IMR-90 (cell line): Measurements from ENCODE around the gene CENPN. TPM values are rescaled to one million over a fixed set of nuclear protein-coding genes. Genes with fewer than 3 reads are reported as not detected.

ENCODE experiments used
- ATAC-seq: fragments of 200-7000 bp; cut with Tn5 transposase; 2 replicates; pipeline ENCODE4 v1.9.1; 2020; ENCODE audit warnings: low read depth, mild to moderate bottlenecking, moderate library complexity
- BruUV-seq: library from RNA; stranded (reverse); fragments of 400-500 nt; replicated peaks from 2 replicates; lab custom pipeline; 2021; lab: Mats Ljungman, UMichigan
- CTCF ChIA-PET: fragments of 300-600 bp; formaldehyde crosslinking; extraction: SDS; loops from one replicate; lab custom pipeline; 2021; ENCODE audit warnings: antibody characterized with exemption; lab: Yijun Ruan, JAX
- POLR2A ChIA-PET: fragments of 300-600 bp; sonication (Branson Sonifier 250); formaldehyde crosslinking; loops from one replicate; lab custom pipeline; 2022; ENCODE audit warnings: antibody characterized with exemption; ENCODE audit not compliant: unreplicated experiment; lab: Charles Lee
- DNase-seq: peaks from one replicate; pipeline ENCODE4 v3.0.0; 2013
- H2AFZ ChIP-seq: replicated peaks from 2 replicates; pipeline ENCODE3; 2013; ENCODE audit warnings: low read length, mild to moderate bottlenecking; ENCODE audit not compliant: poor library complexity
- H2AK5ac ChIP-seq: 2 replicates; pipeline ENCODE4 v1.6.1; 2013; ENCODE audit warnings: low read depth, low read length, inconsistent platforms
- H2AK9ac ChIP-seq: replicated peaks from 2 replicates; pipeline ENCODE3; 2013; ENCODE audit warnings: mild to moderate bottlenecking, low read depth, low read length, moderate library complexity; ENCODE audit not compliant: poor library complexity
- H2BK120ac ChIP-seq: 2 replicates; pipeline ENCODE4 v1.6.1; 2013; ENCODE audit warnings: low read depth, low read length, inconsistent platforms
- H2BK15ac ChIP-seq: 3 replicates; pipeline ENCODE4 v1.6.1; 2013; ENCODE audit warnings: low read depth, low read length, inconsistent platforms
- H2BK20ac ChIP-seq: 2 replicates; pipeline ENCODE4 v1.6.1; 2013; ENCODE audit warnings: low read depth, mild to moderate bottlenecking, inconsistent platforms, low read length, moderate library complexity
- H2BK5ac ChIP-seq: 2 replicates; pipeline ENCODE4 v1.6.1; 2013; ENCODE audit warnings: mild to moderate bottlenecking, low read depth, low read length, inconsistent platforms; ENCODE audit not compliant: poor library complexity, severe bottlenecking
- H3K14ac ChIP-seq: replicated peaks from 2 replicates; pipeline ENCODE4 v1.6.1; 2013; ENCODE audit warnings: low read depth, low read length, inconsistent platforms
- H3K18ac ChIP-seq: 2 replicates; pipeline ENCODE4 v1.6.1; 2013; ENCODE audit warnings: low read depth, low read length, control low read depth
- H3K23ac ChIP-seq: 2 replicates; pipeline ENCODE4 v1.6.1; 2013; ENCODE audit warnings: low read depth, low read length, inconsistent platforms
- H3K27ac ChIP-seq: 2 replicates; pipeline ENCODE4 v1.5.1; 2013; ENCODE audit warnings: mild to moderate bottlenecking, control low read depth, low read length; ENCODE audit not compliant: insufficient read depth
- H3K27me3 ChIP-seq: 2 replicates; pipeline ENCODE4 v1.6.1; 2013; ENCODE audit warnings: low read length; ENCODE audit not compliant: control insufficient read depth, insufficient read depth
- H3K36me3 ChIP-seq: 2 replicates; pipeline ENCODE4 v1.6.1; 2013; ENCODE audit warnings: low read length, mixed read lengths; ENCODE audit not compliant: control insufficient read depth, insufficient read depth
- H3K4ac ChIP-seq: 2 replicates; pipeline ENCODE4 v1.6.1; 2013; ENCODE audit warnings: low read depth, low read length, inconsistent platforms
- H3K4me1 ChIP-seq: 2 replicates; pipeline ENCODE4 v1.6.1; 2013; ENCODE audit warnings: low read length, mixed read lengths; ENCODE audit not compliant: control insufficient read depth, insufficient read depth
- H3K4me2 ChIP-seq: 2 replicates; pipeline ENCODE4 v1.6.1; 2013; ENCODE audit warnings: low read depth, mild to moderate bottlenecking, control low read depth, low read length, moderate library complexity
- H3K4me3 ChIP-seq: 2 replicates; pipeline ENCODE4 v1.5.1; 2013; ENCODE audit warnings: low read depth, mild to moderate bottlenecking, control low read depth, low read length, moderate library complexity; ENCODE audit not compliant: insufficient read depth
- H3K56ac ChIP-seq: 2 replicates; pipeline ENCODE4 v1.6.1; 2013; ENCODE audit warnings: low read length, inconsistent platforms; ENCODE audit not compliant: insufficient read depth; ENCODE audit errors: extremely low read depth
- H3K79me1 ChIP-seq, 2 experiments: 2 replicates each; pipeline ENCODE4 v1.6.1; 2013; ENCODE audit warnings: low read length in 2 of 2, inconsistent platforms in 1 of 2, low read depth in 1 of 2
- H3K9ac ChIP-seq: 2 replicates; pipeline ENCODE4 v1.6.1; 2013; ENCODE audit warnings: low read depth, low read length, control low read depth
- H3K9me1 ChIP-seq: 2 replicates; pipeline ENCODE4 v1.6.1; 2013; ENCODE audit warnings: low read length, inconsistent platforms; ENCODE audit not compliant: insufficient read depth
- H3K9me3 ChIP-seq: 2 replicates; pipeline ENCODE4 v1.6.1; 2013; ENCODE audit warnings: low read length; ENCODE audit not compliant: control insufficient read depth, insufficient read depth
- H4K20me1 ChIP-seq: 2 replicates; pipeline ENCODE4 v1.6.1; 2013; ENCODE audit warnings: low read length, inconsistent platforms; ENCODE audit not compliant: insufficient read depth
- H4K5ac ChIP-seq: 2 replicates; pipeline ENCODE4 v1.6.1; 2013; ENCODE audit warnings: mild to moderate bottlenecking, low read depth, low read length, control low read depth
- H4K8ac ChIP-seq, 2 experiments: 2 replicates each; pipeline ENCODE4 v1.6.1; 2013; ENCODE audit warnings: low read depth in 2 of 2, low read length in 2 of 2, control low read depth in 1 of 2, inconsistent platforms in 1 of 2
- H4K91ac ChIP-seq: 2 replicates; pipeline ENCODE4 v1.6.1; 2013; ENCODE audit warnings: low read depth, low read length, inconsistent platforms; ENCODE audit not compliant: insufficient read depth
- BHLHE40 ChIP-seq: fragments of 150-350 bp; IDR thresholded peaks from 2 replicates; pipeline ENCODE4 v1.6.1; 2016; ENCODE audit warnings: mild to moderate bottlenecking, low read depth, low read length
- MAFK ChIP-seq: IDR thresholded peaks from 2 replicates; pipeline ENCODE4 v1.6.1; 2012; ENCODE audit warnings: low read depth, low read length, improper control_type of control experiment
- RAD21 ChIP-seq: IDR thresholded peaks from 2 replicates; pipeline ENCODE4 v1.6.1; 2012; ENCODE audit warnings: low read length, improper control_type of control experiment
- WGBS, 2 experiments: methylation state at CpG; one replicate each; pipeline versions ENCODE4 v1.1.5 to v1.1.7; 2013; ENCODE audit warnings: missing lambda C conversion rate in 2 of 2; ENCODE audit not compliant: insufficient read length in 1 of 2; ENCODE audit errors: extremely low coverage in 2 of 2; 5-methylcytosine and 5-hydroxymethylcytosine counted together
- dilution Hi-C: fragments of 300-500 bp; cut with HindIII; formaldehyde crosslinking; loops from one replicate; pipeline ENCODE4 v1.14.3; 2018; ENCODE audit warnings: low sequenced_read_pairs; ENCODE audit not compliant: unreplicated experiment
- in situ Hi-C: fragments of 300-500 bp; cut with MboI; formaldehyde crosslinking; loops from 3 replicates; pipeline ENCODE4 v1.14.3; 2019; ENCODE audit warnings: low sequenced_read_pairs, inconsistent platforms, mixed read lengths
- intact Hi-C: fragments of 100-400 bp; cut with micrococcal nuclease; formaldehyde crosslinking; loops from 2 replicates; pipeline ENCODE4 v1.10.0; 2022
- polyA plus RNA-seq, 3 experiments: library from polyadenylated mRNA; depleted of rRNA; stranded (reverse); fragments of >200 nt; gene quantifications; 2 replicates each; pipeline ENCODE4 v1.2.3, GENCODE V29; 2012; ENCODE audit warnings: low replicate concordance in 1 of 3
- total RNA-seq: library from RNA; depleted of rRNA; stranded (reverse); fragments of >200 nt; gene quantifications from 2 replicates; pipeline ENCODE4 v1.2.3, GENCODE V29; 2012

Gene CENPN
- total and polyA plus RNA-seq, 2 of the 4 experiments (the other 2 are of a cell fraction) = 20.5 to 22.8 TPM

DNA sequence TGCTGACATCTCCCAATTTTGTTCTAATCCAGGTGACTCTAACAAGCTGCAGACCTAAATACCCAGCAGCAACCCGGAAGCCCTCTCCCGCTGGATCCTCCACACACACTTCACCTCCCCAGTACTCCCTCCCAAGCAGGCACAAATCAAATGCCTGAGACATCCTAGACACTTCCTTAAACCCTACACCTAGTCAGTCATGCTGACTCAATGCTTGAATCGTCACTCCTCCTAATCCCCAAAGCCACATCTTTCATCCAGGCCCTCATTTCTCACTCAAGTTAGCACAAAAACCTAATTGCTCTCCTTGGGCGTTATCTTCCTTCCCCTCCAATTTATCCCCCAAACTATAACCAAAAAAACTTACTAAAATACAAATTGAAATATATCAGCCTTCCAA lies 33.0 kb upstream of the CENPN start:
- CTCF ChIA-PET = interaction anchor here (0.8 to 1.4 kb wide), 2 partner anchors 9 to 38 kb away, joined by 3 read pairs; no protein-coding TSS in a partner anchor
- BruUV-seq = no TSS peak
- Histone ChIP-seq H3K14ac (no peak overlapping the region), H3K27me3 (no peaks in the 10 kb centered on the region), H3K79me1 (peaks cover 13 to 14% of the 10 kb centered on the region in 2 experiments; a peak in 3 of 4 replicates), H4K8ac (no peak overlapping the region), H3K9me1 (peaks cover 3% of the 10 kb centered on the region; the same call in 1 of the 2 replicates), H3K9ac (no peak overlapping the region), H2BK15ac (no peak overlapping the region), H3K4ac (no peak overlapping the region), H2AFZ (no peak overlapping the region), H3K4me3 (no peak overlapping the region), H3K36me3 (no peaks in the 10 kb centered on the region; the same call in 1 of the 2 replicates), H3K4me1 (no peaks in the 10 kb centered on the region), H3K18ac (no peak overlapping the region), H2BK120ac (no peak overlapping the region), H3K56ac (no peak overlapping the region), H2AK5ac (no peak overlapping the region), H3K23ac (no peak overlapping the region), H4K20me1 (no peaks in the 10 kb centered on the region; the same call in 1 of the 2 replicates), H3K9me3 (no peaks in the 10 kb centered on the region), H4K5ac (no peak overlapping the region), H3K27ac (no peak overlapping the region), H2BK5ac (no peak overlapping the region), H2BK20ac (no peak overlapping the region), H2AK9ac (no peak overlapping the region), H4K91ac (no peak overlapping the region), H3K4me2 (no peak overlapping the region)
- POLR2A ChIA-PET = no interaction called here
- no peak for TF ChIP-seq RAD21
- TF ChIP-seq MAFK = no peak
- no peak for TF ChIP-seq BHLHE40
- 85 to 100% methylated on average over 1 to 2 of the region's 4 CpGs for WGBS, 2 experiments
- ATAC-seq = no peak
- intact Hi-C loops = no loop called here
- peak; percentile 38 for DNase-seq
- in situ Hi-C loops = no loop called here
- dilution Hi-C loops = no loop called here
